Measurements from ENCODE around the gene TMEM38A.

DNA sequence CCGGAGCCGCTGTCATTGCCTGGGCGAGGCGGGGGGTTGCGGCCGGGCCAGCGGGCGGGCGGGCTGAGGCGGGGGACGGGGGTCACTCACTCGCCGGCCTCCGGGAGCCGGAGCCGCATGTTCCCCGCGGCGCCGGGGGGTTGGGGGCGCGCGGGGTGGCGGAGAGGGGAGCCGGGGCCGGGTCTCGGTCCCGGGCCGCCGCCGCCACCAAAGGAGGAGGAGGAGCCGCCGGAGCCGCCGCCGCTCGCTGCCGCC, 33.1 kb upstream of the TMEM38A start:
- TF ChIP-seq, protein P1, sequence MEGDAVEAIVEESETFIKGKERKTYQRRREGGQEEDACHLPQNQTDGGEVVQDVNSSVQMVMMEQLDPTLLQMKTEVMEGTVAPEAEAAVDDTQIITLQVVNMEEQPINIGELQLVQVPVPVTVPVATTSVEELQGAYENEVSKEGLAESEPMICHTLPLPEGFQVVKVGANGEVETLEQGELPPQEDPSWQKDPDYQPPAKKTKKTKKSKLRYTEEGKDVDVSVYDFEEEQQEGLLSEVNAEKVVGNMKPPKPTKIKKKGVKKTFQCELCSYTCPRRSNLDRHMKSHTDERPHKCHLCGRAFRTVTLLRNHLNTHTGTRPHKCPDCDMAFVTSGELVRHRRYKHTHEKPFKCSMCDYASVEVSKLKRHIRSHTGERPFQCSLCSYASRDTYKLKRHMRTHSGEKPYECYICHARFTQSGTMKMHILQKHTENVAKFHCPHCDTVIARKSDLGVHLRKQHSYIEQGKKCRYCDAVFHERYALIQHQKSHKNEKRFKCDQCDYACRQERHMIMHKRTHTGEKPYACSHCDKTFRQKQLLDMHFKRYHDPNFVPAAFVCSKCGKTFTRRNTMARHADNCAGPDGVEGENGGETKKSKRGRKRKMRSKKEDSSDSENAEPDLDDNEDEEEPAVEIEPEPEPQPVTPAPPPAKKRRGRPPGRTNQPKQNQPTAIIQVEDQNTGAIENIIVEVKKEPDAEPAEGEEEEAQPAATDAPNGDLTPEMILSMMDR (conservative IDR thresholded peaks at IDR 0.05 in 1 of 2, IDR thresholded peaks at IDR 0.05 in 1 of 2; ENCODE audit: extremely low read depth in 1 of 2, insufficient read depth in 1 of 2, low read depth in 1 of 2, low read length in 2 of 2): no peak
- no peak for TF ChIP-seq EZH2 (IDR thresholded peaks at IDR 0.05; ENCODE audit: borderline replicate concordance, low read length)
